K562 (cell line): Measurements from ENCODE around the gene RUVBL2. TPM values are rescaled to one million over a fixed set of nuclear protein-coding genes. Genes with fewer than 3 reads are reported as not detected.

Source experiments
- ARHGAP35 ChIP-seq: fragments of 450-650 bp; IDR thresholded peaks from 2 replicates; pipeline ENCODE4 v1.6.1; 2018; ENCODE audit not compliant: partially characterized antibody
- ATF4 ChIP-seq: fragments of 450-650 bp; formaldehyde crosslinking; IDR thresholded peaks from 2 replicates; pipeline ENCODE4 v1.4.0; 2022; ENCODE audit warnings: mild to moderate bottlenecking, moderate library complexity
- BRD9 ChIP-seq: fragments of 450-650 bp; IDR thresholded peaks from 2 replicates; pipeline ENCODE4 v1.6.1; 2018; ENCODE audit warnings: low read depth; ENCODE audit not compliant: partially characterized antibody
- BRF2 ChIP-seq: IDR thresholded peaks from 3 replicates; pipeline ENCODE4 v1.6.1; 2011; ENCODE audit warnings: borderline replicate concordance, mild to moderate bottlenecking; ENCODE audit not compliant: insufficient read length, insufficient read depth
- MXD1 ChIP-seq: fragments of 250-450 bp; sonication (Bioruptor Pico); IDR thresholded peaks from 2 replicates; pipeline ENCODE4 v1.8.0; 2021; ENCODE audit warnings: borderline replicate concordance, mild to moderate bottlenecking, moderate library complexity; ENCODE audit not compliant: poor library complexity, severe bottlenecking
- NCOA2 ChIP-seq, 2 experiments: fragments of 450-650 bp; IDR thresholded peaks; 2 replicates each; pipeline ENCODE4 v1.6.1; 2018; ENCODE audit warnings: mild to moderate bottlenecking in 2 of 2, moderate library complexity in 1 of 2; ENCODE audit not compliant: partially characterized antibody in 2 of 2
- OTX1 ChIP-seq: fragments of 450-650 bp; formaldehyde crosslinking; IDR thresholded peaks from 2 replicates; pipeline ENCODE4 v1.4.0; 2022; ENCODE audit warnings: mild to moderate bottlenecking
- RERE ChIP-seq: sonication (generic); formaldehyde crosslinking; IDR thresholded peaks from 2 replicates; pipeline ENCODE4 v1.8.0; 2023; ENCODE audit warnings: missing genetic modification reagents, mild to moderate bottlenecking, borderline replicate concordance
- SMARCC2 ChIP-seq: fragments of 450-650 bp; IDR thresholded peaks from 2 replicates; pipeline ENCODE4 v1.6.1; 2017; ENCODE audit warnings: antibody characterized with exemption, moderate library complexity, mild to moderate bottlenecking, low read depth
- SMC3 ChIP-seq: conservative IDR thresholded peaks from 2 replicates; pipeline ENCODE4 v1.6.1; 2011; ENCODE audit warnings: low read depth, low read length, improper control_type of control experiment; ENCODE audit not compliant: insufficient read depth
- SREBF1 ChIP-seq: fragments of 150-350 bp; IDR thresholded peaks from 2 replicates; pipeline ENCODE4 v1.6.1; 2014; ENCODE audit warnings: antibody characterized with exemption, low read depth, low read length, borderline replicate concordance
- TBL1XR1 ChIP-seq, 2 experiments: IDR thresholded peaks; 2 replicates each; pipeline ENCODE4 v1.6.1; 2012; ENCODE audit warnings: improper control_type of control experiment in 2 of 2, low read length in 2 of 2, mild to moderate bottlenecking in 1 of 2
- YBX1 ChIP-seq: fragments of 450-650 bp; IDR thresholded peaks from 2 replicates; pipeline ENCODE4 v1.7.1; 2016; ENCODE audit warnings: mild to moderate bottlenecking
- ZBTB12 ChIP-seq: fragments of 250-450 bp; sonication (Bioruptor Pico); IDR thresholded peaks from 2 replicates; pipeline ENCODE4 v1.4.0; 2020
- ZBTB2 ChIP-seq: fragments of 450-650 bp; IDR thresholded peaks from 2 replicates; pipeline ENCODE4 v1.6.1; 2016; ENCODE audit warnings: antibody characterized with exemption
- ZNF79 ChIP-seq: fragments of 250-450 bp; sonication (Bioruptor Pico); IDR thresholded peaks from 2 replicates; pipeline ENCODE4 v1.4.0; 2020; ENCODE audit warnings: low read depth, mild to moderate bottlenecking, moderate library complexity
- polyA plus RNA-seq, 8 experiments: library from polyadenylated mRNA; depleted of rRNA in 4 of 8; stranded (reverse) in 5 of 8; unstranded in 3 of 8; fragments of >200 nt; fragmentation: Nextera tagmentation in 2 of 8; fragmentation: Illumina TruSeq in 1 of 8; extraction: Ambion mirVana in 2 of 8; extraction: Trizol in 1 of 8; gene quantifications; 2 replicates each; pipeline versions ENCODE4 v1.2.1 to v1.2.3, GENCODE V29; 2011 to 2014; ENCODE audit warnings: inconsistent platforms in 1 of 8, missing spikeins in 1 of 8
- total RNA-seq, 7 experiments: library from RNA; depleted of rRNA in 6 of 7; stranded (reverse); fragments of >200 nt in 6 of 7; fragmentation: Illumina TruSeq in 2 of 7; extraction: Trizol in 2 of 7; gene quantifications; 2 replicates each; pipeline versions ENCODE4 v1.2.1 to v1.2.3, GENCODE V29; 2011 to 2021; ENCODE audit warnings: low replicate concordance in 1 of 7

The RUVBL2 gene
- total and polyA plus RNA-seq, 9 of the 15 experiments (the other 6 are each of a cell fraction or from before 2014, with no cell fraction given), result 71.4 to 453 (median 237) TPM

GRCh38 chr19:48954595-48955307 is 38.9 kb upstream of the RUVBL2 start, which contains the start of gene BAX (continued):
- TF ChIP-seq ATF4 (no peak), ZNF79 (CRISPR knock-in tag) (no peak), SMARCC2 (no peak), ZBTB12 (CRISPR knock-in tag) (peak; percentile 54; the same call in 1 of the 2 replicates), TBL1XR1 (IDR thresholded peaks at IDR 0.05; ENCODE audit: low read length in 2 of 2) (no peak), SMC3 (no peak), NCOA2 (IDR thresholded peaks at IDR 0.05; ENCODE audit: partially characterized antibody in 2 of 2) (no peak), OTX1 (CRISPR knock-in tag) (no peak), BRF2 (no peak), YBX1 (no peak), RERE (CRISPR knock-in tag) (no peak), MXD1 (peak; percentile 23), ARHGAP35 (no peak), BRD9 (no peak), SREBF1 (peak; percentile 95), ZBTB2 (0 out of 2 replicates have a peak, but pooled peaks have one; percentile 33)
